Stimulated activated CD8-positive, alpha-beta memory T cell treated with anti-CD3 and anti-CD28 coated beads, Interleukin-7, amount 100 ng/mL, for 4 hours (primary cell): ENCODE results near the gene CACNA1C.

Experiments
- DNase-seq, 2 donors: peaks; one replicate each; pipeline ENCODE4 v3.0.0-alpha.2; 2020; ENCODE audit warnings: low read depth in 2 of 2

CACNA1C gene

GRCh38 chr12:2169489-2169888 lies 116.7 kb downstream of the CACNA1C start:
- DNase-seq, result no peak

DNA sequence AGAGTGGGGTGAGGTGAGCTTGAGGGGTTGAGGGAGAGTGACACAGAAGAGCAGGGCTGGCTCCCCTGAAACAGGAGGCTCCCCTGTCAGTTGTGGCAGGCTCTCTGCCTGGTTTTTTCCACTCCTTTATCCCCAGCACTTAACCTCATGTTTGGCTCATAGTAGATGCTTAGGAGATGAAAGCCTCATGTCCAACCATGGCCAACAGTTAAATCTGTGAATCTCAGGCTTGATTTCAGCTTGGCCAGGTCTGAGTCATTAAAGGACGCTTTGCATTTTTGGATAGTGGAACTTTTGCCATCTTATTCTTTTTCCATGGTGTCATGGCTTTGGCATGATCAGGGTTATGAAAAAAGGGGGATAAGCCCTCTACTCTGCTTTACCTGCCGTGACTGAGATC lies 117.2 kb downstream of the CACNA1C start:
- no peak for DNase-seq

DNA sequence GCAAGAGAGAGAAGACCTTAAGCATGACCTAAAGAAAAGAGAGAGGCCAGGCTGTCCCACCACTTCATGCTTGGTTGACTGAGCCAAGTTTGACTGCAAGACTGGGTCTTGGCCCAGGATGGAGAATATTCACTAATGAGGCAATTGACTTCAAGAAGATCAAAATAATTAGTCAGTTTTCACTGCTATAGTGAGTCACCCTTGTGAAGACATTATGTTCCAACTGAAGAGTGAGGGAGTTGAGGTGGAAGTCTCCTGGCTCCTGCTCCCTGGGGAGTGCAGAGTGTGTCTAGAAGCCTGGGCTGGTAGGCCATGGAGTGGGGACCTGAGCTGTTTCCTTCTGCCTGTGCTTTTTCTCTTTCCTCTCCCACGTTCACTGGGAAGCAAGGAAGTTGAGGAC lies 117.6 kb downstream of the CACNA1C start:
- DNase-seq, result no peak

DNA sequence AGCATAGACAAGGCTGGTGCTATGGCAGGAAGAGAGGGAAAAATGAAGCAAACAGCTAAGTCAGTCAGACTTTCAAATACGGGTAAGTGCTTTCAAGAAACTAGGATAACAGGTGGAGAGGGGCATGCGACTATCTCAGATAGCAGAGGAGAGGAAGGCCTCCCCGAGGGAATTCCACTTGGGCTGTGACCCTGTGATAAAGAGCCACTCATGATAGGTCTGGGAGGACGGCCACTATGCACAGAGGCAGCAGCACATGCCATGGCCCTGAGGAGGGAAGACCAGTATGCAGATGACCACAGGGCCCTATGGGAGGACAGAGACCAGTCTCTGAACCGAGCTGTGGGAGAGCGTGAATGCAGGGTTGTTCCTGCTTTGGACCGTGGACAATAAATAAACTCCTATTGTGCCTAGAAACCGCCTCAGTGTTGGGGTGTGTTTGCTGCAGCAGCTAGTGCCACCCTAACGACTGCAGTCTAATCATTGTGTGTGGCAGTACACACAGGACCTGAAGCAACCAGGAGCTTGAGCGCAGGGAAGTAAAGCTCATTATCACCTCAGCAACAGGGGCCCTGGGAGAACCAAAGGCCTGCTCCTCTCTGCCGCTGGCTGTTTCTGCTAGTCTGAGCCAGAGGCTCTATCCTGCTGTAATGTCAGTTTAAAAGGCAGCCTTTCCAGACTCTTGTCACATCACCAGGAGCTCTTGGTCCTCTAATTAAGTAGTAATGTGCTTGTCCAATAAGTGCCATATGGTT lies 119.1 kb downstream of the CACNA1C start:
- DNase-seq, result no peak

DNA sequence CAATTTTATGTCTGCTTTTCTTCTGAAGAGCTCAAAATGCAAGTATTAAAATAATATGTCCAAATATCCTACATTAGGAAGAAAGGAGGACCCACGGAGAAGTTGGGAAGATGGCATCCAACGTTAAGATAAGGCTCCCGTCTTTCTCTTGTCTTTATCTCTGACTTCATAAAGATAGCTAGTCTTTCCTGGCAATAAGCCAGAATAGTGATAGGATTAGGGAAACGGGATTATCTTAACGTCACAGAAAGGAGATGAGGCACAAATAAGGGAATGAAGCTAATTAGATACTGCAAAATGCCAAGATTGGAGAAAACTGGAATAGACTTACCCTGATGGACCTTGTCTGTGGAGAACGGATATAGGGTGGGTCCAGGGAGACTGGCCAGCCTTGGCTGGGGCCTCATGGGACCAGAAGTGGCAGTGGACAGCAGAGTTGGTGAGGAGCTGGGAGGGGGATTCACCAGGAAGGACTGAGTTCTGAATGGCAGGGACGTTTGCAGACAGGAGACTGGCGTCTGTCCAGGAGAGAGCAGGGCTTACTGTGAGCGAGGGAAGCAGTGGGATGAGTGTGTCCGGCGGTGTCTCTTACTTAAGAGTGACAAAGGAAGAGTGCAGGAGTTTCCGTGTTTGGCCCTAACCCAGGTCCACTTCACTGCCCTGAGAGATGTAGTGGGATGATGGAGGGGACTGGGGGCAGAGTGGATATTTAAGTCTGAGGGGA lies 119.9 kb downstream of the CACNA1C start:
- DNase-seq, result no peak

DNA sequence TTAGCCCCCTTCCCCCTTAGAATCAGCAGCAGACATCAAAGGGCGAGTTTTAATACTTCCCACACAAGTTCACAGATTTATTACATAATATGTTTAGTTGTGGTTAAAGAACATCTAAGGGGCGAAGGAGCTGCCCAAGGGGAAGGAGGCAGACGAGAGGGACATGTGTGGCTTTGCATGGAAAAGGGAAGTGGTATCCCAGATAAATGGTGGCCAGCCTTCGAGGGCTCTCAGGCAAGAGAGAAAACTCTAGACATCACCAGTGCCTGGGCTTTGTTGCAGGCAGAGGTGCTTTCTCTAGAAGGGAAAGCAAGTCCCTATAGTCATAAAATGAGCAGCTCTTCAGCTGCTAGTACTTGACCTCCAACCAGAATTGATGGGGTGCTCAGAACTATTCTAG lies 121.2 kb downstream of the CACNA1C start:
- DNase-seq, result no peak

- no peak for DNase-seq
Measured at GRCh38 chr12:2177003-2177402, 124.2 kb downstream of the CACNA1C start.

DNA sequence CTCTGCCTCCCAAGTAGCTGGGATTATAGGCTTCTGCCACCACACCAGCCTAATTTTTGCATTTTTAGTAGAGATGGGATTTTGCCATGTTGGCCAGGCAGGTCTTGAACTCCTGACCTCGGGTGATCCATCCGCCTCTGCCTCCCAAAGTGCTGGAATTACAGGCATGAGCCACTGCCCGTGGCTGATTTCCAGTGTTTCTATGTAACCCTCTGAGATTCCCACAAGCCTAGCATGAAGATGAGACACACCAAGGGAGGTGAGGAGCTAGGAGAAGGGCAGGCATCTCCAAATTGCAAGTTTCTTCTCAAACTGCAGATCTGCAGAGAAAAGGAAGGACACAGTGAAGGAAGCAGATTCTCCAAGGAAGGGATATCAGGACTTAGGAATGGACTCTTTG lies 125.0 kb downstream of the CACNA1C start:
- no peak for DNase-seq

- DNase-seq, result no peak
Measured at GRCh38 chr12:2179058-2179457, 126.3 kb downstream of the CACNA1C start.

- DNase-seq, result no peak
Measured at GRCh38 chr12:2179953-2180736, 127.4 kb downstream of the CACNA1C start.

DNA sequence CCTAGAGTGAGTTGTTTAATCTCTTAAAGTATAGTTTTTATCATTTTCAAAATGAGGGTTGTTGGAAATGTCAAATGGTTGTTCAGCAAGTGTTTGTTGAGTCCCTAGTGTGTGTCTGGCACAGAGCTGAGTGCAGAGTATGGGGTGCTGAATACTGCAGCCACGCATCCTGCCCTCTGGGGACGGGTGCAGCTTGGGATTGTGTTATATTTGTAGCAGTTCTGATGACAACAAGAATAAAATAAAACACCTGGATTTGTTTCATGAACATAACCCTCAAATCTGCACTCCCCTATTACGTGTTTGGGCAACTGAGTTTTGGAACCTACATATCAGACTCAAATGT lies 127.9 kb downstream of the CACNA1C start:
- no peak for DNase-seq

- no peak for DNase-seq
Measured at GRCh38 chr12:2183556-2184541, 131.1 kb downstream of the CACNA1C start.

GRCh38 chr12:2185751-2186341 lies 133.1 kb downstream of the CACNA1C start:
- DNase-seq, result no peak

GRCh38 chr12:2187195-2187945 lies 134.6 kb downstream of the CACNA1C start:
- no peak for DNase-seq

DNA sequence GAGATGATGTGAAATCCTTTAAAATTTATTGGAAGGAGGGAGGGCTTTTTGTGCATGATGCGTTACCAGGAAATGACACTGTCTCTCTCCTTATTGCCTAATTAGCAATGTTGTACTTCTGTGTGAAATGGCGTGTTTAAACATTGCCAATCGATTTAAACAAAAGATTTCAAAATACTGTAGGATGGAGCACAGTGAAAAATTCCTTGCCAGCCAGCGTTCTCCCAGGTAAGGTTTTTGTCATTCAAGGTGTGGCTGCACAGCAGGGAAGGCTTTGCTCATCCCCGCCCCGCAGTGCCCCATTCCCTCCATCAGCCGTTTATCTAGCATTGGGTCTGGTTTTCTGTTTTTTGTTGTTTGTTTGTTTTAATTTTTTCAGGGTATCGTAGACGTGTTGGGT lies 137.3 kb downstream of the CACNA1C start:
- no peak for DNase-seq

- no peak for DNase-seq
Measured at GRCh38 chr12:2190896-2191533, 138.2 kb downstream of the CACNA1C start.

- no peak for DNase-seq
Measured at GRCh38 chr12:2191534-2192153, 138.9 kb downstream of the CACNA1C start.

GRCh38 chr12:2192231-2192630 lies 139.4 kb downstream of the CACNA1C start:
- DNase-seq, result no peak

DNA sequence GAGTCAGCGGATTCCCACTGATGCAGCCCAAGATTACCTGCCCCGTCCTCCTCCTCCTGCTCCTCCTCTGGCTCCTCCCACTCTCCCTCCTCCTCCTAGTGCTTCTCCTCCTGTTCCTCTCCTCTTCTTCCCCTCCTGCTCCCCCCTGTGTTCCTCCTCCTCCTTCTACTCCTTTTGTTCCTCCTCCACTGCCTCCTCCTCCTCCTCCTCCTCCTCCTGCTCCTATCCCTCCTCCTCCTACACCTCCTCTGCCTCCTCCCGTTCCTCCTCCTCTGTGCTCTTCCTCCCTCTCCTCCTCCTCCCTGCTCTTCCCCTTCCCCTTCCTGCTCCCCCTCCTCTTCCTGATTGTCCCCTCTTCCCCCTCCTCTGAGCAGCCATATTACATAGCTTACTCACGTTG lies 141.3 kb downstream of the CACNA1C start:
- DNase-seq, result no peak
